ENCODE measurements around the gene USP17L28. TPM values are rescaled to one million over a fixed set of nuclear protein-coding genes. Genes with fewer than 3 reads are reported as not detected.
"Not testable (repeated sequence)": the region's sequence is repeated elsewhere in the genome, so short reads cannot be mapped to it uniquely, and the experiment has no call there.

The USP17L28 gene
- total RNA-seq (2014; rRNA removed; shearing (Covaris generic)), result not detected in 2 replicates

- not testable (repeated sequence) for DNase-seq (ENCODE audit: low spot score)
Observed at GRCh38 chr4:9348593-9348992, at the start of gene USP17L28. Gene USP17L28, plus strand, starts transcription at chr4:9348893. Its CDS starts 0 bp downstream, at chr4:9348893.

- not testable (repeated sequence) for DNase-seq (ENCODE audit: low spot score)
Observed at GRCh38 chr4:9324191-9324590, 24.5 kb upstream of the USP17L28 start.

- not testable (repeated sequence) for DNase-seq (ENCODE audit: low spot score)
Observed at GRCh38 chr4:9324865-9325264, 23.8 kb upstream of the USP17L28 start, which contains the start of gene USP17L24. Gene USP17L24, plus strand, starts transcription at chr4:9325165. Its CDS starts 0 bp downstream, at chr4:9325165.

- not testable (repeated sequence) for DNase-seq (ENCODE audit: low spot score)
Observed at GRCh38 chr4:9329611-9330010, 19.1 kb upstream of the USP17L28 start, which contains the start of gene USP17L25. Gene USP17L25, plus strand, starts transcription at chr4:9329911. Its CDS starts 0 bp downstream, at chr4:9329911.

- DNase-seq (ENCODE audit: low spot score), result not testable (repeated sequence)
Observed at GRCh38 chr4:9334358-9334757, 14.3 kb upstream of the USP17L28 start, which contains the start of gene USP17L26. Gene USP17L26, plus strand, starts transcription at chr4:9334658. Its CDS starts 0 bp downstream, at chr4:9334658.

GRCh38 chr4:9339103-9339502, 9.6 kb upstream of the USP17L28 start, which contains the start of gene USP17L5:
Gene USP17L5, plus strand, starts transcription at chr4:9339403. Its CDS starts 0 bp downstream, at chr4:9339403.
- not testable (repeated sequence) for DNase-seq (ENCODE audit: low spot score)

GRCh38 chr4:9343848-9344247, 4.8 kb upstream of the USP17L28 start, which contains the start of gene USP17L27:
Gene USP17L27, plus strand, starts transcription at chr4:9344148. Its CDS starts 0 bp downstream, at chr4:9344148.
- not testable (repeated sequence) for DNase-seq (ENCODE audit: low spot score)

- not testable (repeated sequence) for DNase-seq (ENCODE audit: low spot score)
Observed at GRCh38 chr4:9350866-9351265, 2.2 kb downstream of the USP17L28 start.

GRCh38 chr4:9353338-9353737, 4.6 kb downstream of the USP17L28 start, which contains the start of gene USP17L29:
Gene USP17L29, plus strand, starts transcription at chr4:9353638. Its CDS starts 0 bp downstream, at chr4:9353638.
- DNase-seq (ENCODE audit: low spot score), result not testable (repeated sequence)

GRCh38 chr4:9362829-9363228, 14.1 kb downstream of the USP17L28 start, which contains the start of gene USP17L30:
Gene USP17L30, plus strand, starts transcription at chr4:9363129. Its CDS starts 0 bp downstream, at chr4:9363129.
- not testable (repeated sequence) for DNase-seq (ENCODE audit: low spot score)

- DNase-seq (ENCODE audit: low spot score), result not testable (repeated sequence)
Observed at GRCh38 chr4:9379881-9380280, 31.2 kb downstream of the USP17L28 start.

GRCh38 chr4:9381012-9381534, 32.4 kb downstream of the USP17L28 start:
- DNase-seq (ENCODE audit: low spot score), result not testable (repeated sequence)

- no peak for DNase-seq (ENCODE audit: low spot score)
Observed at GRCh38 chr4:9384126-9384525, 35.4 kb downstream of the USP17L28 start.

- DNase-seq (ENCODE audit: low spot score), result not testable (repeated sequence)
Observed at GRCh38 chr4:9389001-9389400, 40.3 kb downstream of the USP17L28 start.

Other genes with a start within 250 kb of the USP17L28 start
- gene FAM90A26, start 178.5 kb upstream of the USP17L28 start, total RNA-seq (2014; rRNA removed; shearing (Covaris generic)), result not detected in 2 replicates
- gene USP17L10, start 138.2 kb upstream of the USP17L28 start, total RNA-seq (2014; rRNA removed; shearing (Covaris generic)), result not detected in 2 replicates
- not detected in 2 replicates for gene USP17L11, start 133.5 kb upstream of the USP17L28 start, total RNA-seq (2014; rRNA removed; shearing (Covaris generic))
- gene USP17L12, start 128.7 kb upstream of the USP17L28 start, total RNA-seq (2014; rRNA removed; shearing (Covaris generic)), result not detected in 2 replicates
- gene USP17L13, start 124.0 kb upstream of the USP17L28 start, total RNA-seq (2014; rRNA removed; shearing (Covaris generic)), result not detected in 2 replicates
- gene USP17L15, start 114.5 kb upstream of the USP17L28 start, total RNA-seq (2014; rRNA removed; shearing (Covaris generic)), result not detected in 2 replicates
- not detected in 2 replicates for gene USP17L17, start 105.0 kb upstream of the USP17L28 start, total RNA-seq (2014; rRNA removed; shearing (Covaris generic))
- gene USP17L18, start 100.3 kb upstream of the USP17L28 start, total RNA-seq (2014; rRNA removed; shearing (Covaris generic)), result not detected in 2 replicates
- gene USP17L19, start 95.5 kb upstream of the USP17L28 start, total RNA-seq (2014; rRNA removed; shearing (Covaris generic)), result not detected in 2 replicates
- gene USP17L20, start 90.8 kb upstream of the USP17L28 start, total RNA-seq (2014; rRNA removed; shearing (Covaris generic)), result not detected in 2 replicates
- not detected in 2 replicates for gene USP17L21, start 86.0 kb upstream of the USP17L28 start, total RNA-seq (2014; rRNA removed; shearing (Covaris generic))
- 0.39 TPM in 1 of 2 replicates, not detected in the other for gene USP17L22, start 81.3 kb upstream of the USP17L28 start, total RNA-seq (2014; rRNA removed; shearing (Covaris generic))
- gene USP17L24, start 23.7 kb upstream of the USP17L28 start, total RNA-seq (2014; rRNA removed; shearing (Covaris generic)), result not detected in 2 replicates
- not detected in 2 replicates for gene USP17L25, start 19.0 kb upstream of the USP17L28 start, total RNA-seq (2014; rRNA removed; shearing (Covaris generic))
- not detected in 2 replicates for gene USP17L26, start 14.2 kb upstream of the USP17L28 start, total RNA-seq (2014; rRNA removed; shearing (Covaris generic))
- gene USP17L5, start 9.5 kb upstream of the USP17L28 start, total RNA-seq (2014; rRNA removed; shearing (Covaris generic)), result not detected in 2 replicates
- not detected in 2 replicates for gene USP17L27, start 4.7 kb upstream of the USP17L28 start, total RNA-seq (2014; rRNA removed; shearing (Covaris generic))
- gene USP17L29, start 4.7 kb downstream of the USP17L28 start, total RNA-seq (2014; rRNA removed; shearing (Covaris generic)), result not detected in 2 replicates
- not detected in 2 replicates for gene USP17L30, start 14.2 kb downstream of the USP17L28 start, total RNA-seq (2014; rRNA removed; shearing (Covaris generic))
- not detected in 2 replicates for gene DEFB131A, start 95.5 kb downstream of the USP17L28 start, total RNA-seq (2014; rRNA removed; shearing (Covaris generic))

All from HT-29 (cell line).